MCF 10A (cell line): ENCODE data around the gene GIMAP8. TPM values are rescaled to one million over a fixed set of nuclear protein-coding genes. Genes with fewer than 3 reads are reported as not detected.
"Not testable (repeated sequence)": the region's sequence is repeated elsewhere in the genome, so short reads cannot be mapped to it uniquely, and the experiment has no call there.

Experiments
- BruUV-seq: library from RNA; stranded (reverse); fragments of 400-500 nt; replicated peaks from 2 replicates; lab custom pipeline; 2021; lab: Mats Ljungman, UMichigan
- CTCF ChIA-PET: fragments of 300-600 bp; sonication (Branson Sonifier 250); formaldehyde crosslinking; extraction: SDS; loops from one replicate; lab custom pipeline; 2021; ENCODE audit warnings: antibody characterized with exemption, inconsistent platforms; lab: Yijun Ruan, JAX
- POLR2A ChIA-PET: fragments of 300-600, 350-650 bp; sonication (Branson Sonifier 250); formaldehyde crosslinking; extraction: SDS; loops from one replicate; lab custom pipeline; 2020; ENCODE audit warnings: antibody characterized with exemption, inconsistent platforms; lab: Yijun Ruan, JAX
- DNase-seq: peaks from one replicate; pipeline ENCODE4 v3.0.0-alpha.2; 2018; ENCODE audit not compliant: unreplicated experiment
- H3K27ac Mint-ChIP-seq: one replicate; pipeline ENCODE4 v1.8.0; 2022; ENCODE audit warnings: mild to moderate bottlenecking, low read depth, mixed read lengths; ENCODE audit not compliant: unreplicated experiment
- H3K27me3 Mint-ChIP-seq: one replicate; pipeline ENCODE4 v1.8.0; 2022; ENCODE audit warnings: mixed read lengths; ENCODE audit not compliant: insufficient read depth, unreplicated experiment
- H3K36me3 Mint-ChIP-seq: one replicate; pipeline ENCODE4 v1.8.0; 2022; ENCODE audit warnings: mild to moderate bottlenecking, moderate library complexity, mixed read lengths; ENCODE audit not compliant: insufficient read depth, unreplicated experiment
- H3K4me1 Mint-ChIP-seq: one replicate; pipeline ENCODE4 v1.8.0; 2022; ENCODE audit warnings: mixed read lengths; ENCODE audit not compliant: insufficient read depth, unreplicated experiment
- H3K4me3 Mint-ChIP-seq: one replicate; pipeline ENCODE4 v1.8.0; 2022; ENCODE audit warnings: mild to moderate bottlenecking, moderate library complexity, mixed read lengths; ENCODE audit not compliant: unreplicated experiment
- H3K9me3 Mint-ChIP-seq: one replicate; pipeline ENCODE4 v1.8.0; 2022; ENCODE audit warnings: mixed read lengths; ENCODE audit not compliant: unreplicated experiment
- intact Hi-C: fragments of 100-400 bp; cut with micrococcal nuclease; formaldehyde crosslinking; loops from 2 replicates; pipeline ENCODE4 v1.14.1; 2022
- total RNA-seq: library from RNA; stranded (reverse); gene quantifications from 2 replicates; pipeline ENCODE4 v1.2.3, GENCODE V29; 2022
- TF ChIP-seq, protein P1 (sequence below): fragments of 200-600 bp; IDR thresholded peaks from one replicate; pipeline ENCODE4 v1.8.0; 2022; ENCODE audit warnings: antibody characterized with exemption, mild to moderate bottlenecking; ENCODE audit not compliant: unreplicated experiment

Gene GIMAP8
- total RNA-seq, 1 experiment from 2014 or later = not detected

DNA sequence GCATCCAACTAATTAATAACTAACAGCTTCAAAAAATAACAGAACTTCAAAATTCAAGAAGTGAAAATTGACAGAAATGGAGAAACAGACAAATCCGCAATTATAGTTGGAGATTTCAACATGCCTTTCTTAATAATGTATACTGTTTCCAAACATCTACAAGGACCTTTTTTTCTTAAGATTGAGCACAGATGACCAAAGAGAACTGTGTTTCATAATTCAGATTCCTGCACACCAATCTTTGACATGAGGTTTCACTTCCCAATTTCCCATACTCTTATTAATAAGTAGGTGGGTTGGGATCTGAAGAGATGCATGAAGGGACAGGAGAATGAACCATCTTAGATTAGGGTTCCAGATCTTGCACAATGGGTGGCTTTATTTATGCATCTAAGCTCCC is 39.4 kb downstream of the GIMAP8 start:
- intact Hi-C loops = no loop called here
- no peak overlapping the region for H3K27ac Mint-ChIP-seq
- H3K4me3 Mint-ChIP-seq = no peak overlapping the region
- TF ChIP-seq, protein P1, sequence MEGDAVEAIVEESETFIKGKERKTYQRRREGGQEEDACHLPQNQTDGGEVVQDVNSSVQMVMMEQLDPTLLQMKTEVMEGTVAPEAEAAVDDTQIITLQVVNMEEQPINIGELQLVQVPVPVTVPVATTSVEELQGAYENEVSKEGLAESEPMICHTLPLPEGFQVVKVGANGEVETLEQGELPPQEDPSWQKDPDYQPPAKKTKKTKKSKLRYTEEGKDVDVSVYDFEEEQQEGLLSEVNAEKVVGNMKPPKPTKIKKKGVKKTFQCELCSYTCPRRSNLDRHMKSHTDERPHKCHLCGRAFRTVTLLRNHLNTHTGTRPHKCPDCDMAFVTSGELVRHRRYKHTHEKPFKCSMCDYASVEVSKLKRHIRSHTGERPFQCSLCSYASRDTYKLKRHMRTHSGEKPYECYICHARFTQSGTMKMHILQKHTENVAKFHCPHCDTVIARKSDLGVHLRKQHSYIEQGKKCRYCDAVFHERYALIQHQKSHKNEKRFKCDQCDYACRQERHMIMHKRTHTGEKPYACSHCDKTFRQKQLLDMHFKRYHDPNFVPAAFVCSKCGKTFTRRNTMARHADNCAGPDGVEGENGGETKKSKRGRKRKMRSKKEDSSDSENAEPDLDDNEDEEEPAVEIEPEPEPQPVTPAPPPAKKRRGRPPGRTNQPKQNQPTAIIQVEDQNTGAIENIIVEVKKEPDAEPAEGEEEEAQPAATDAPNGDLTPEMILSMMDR = no peak
- no peak for DNase-seq
- H3K9me3 Mint-ChIP-seq = peaks cover 7% of the 10 kb centered on the region
- CTCF ChIA-PET = no interaction called here
- H3K27me3 Mint-ChIP-seq = peaks cover 13% of the 10 kb centered on the region
- H3K4me1 Mint-ChIP-seq = no peaks in the 10 kb centered on the region
- BruUV-seq = no TSS peak
- POLR2A ChIA-PET = no interaction called here
- no peaks in the 10 kb centered on the region for H3K36me3 Mint-ChIP-seq

DNA sequence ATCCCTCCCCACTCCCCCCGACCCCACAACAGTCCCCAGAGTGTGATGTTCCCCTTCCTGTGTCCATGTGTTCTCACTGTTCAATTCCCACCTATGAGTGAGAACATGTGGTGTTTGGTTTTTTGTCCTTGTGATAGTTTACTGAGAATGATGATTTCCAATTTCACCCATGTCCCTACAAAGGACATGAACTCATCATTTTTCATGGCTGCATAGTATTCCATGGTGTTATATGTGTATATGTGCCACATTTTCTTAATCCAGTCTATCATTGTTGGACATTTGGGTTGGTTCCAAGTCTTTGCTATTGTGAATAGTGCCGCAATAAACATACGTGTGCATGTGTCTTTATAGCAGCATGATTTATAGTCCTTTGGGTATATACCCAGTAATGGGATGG is 43.0 kb downstream of the GIMAP8 start:
- H3K4me3 Mint-ChIP-seq, H3K4me1 Mint-ChIP-seq, H3K36me3 Mint-ChIP-seq, DNase-seq, intact Hi-C loops, BruUV-seq, H3K27ac Mint-ChIP-seq, H3K9me3 Mint-ChIP-seq, POLR2A ChIA-PET: not testable (repeated sequence)
- peaks cover 15% of the 10 kb centered on the region for H3K27me3 Mint-ChIP-seq
- CTCF ChIA-PET = interaction anchor here (0.7 kb wide), 1 partner anchor 16 kb away, joined by 3 read pairs; no protein-coding TSS in a partner anchor

DNA sequence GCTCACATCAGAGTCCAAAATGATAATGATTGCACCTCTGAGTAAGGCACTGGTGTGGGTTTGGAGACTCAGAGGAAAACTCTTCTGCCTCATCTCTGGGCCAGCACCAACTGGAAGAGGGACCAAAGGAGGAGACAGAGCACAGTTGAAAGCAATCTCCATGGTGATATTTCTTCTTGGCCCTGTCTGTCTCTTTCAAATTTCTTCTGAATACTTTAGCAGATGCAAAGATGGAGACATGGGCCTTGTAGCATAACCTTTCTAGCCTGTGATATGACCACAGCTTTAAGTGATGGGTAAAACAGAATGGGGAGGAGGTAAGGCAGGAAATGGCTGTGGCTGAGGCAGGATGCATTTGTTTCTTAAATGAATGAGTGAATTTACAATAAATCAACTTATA is 52.1 kb downstream of the GIMAP8 start:
- no peak for DNase-seq
- Mint-ChIP-seq H3K27me3 (peaks cover 7% of the 10 kb centered on the region), H3K4me1 (no peaks in the 10 kb centered on the region), H3K4me3 (no peak overlapping the region), H3K27ac (no peak overlapping the region), H3K36me3 (no peaks in the 10 kb centered on the region), H3K9me3 (peaks cover 7% of the 10 kb centered on the region)
- CTCF ChIA-PET = no interaction called here
- BruUV-seq = no TSS peak
- intact Hi-C loops = no loop called here
- TF ChIP-seq, protein P1 = no peak
- POLR2A ChIA-PET = no interaction called here

DNA sequence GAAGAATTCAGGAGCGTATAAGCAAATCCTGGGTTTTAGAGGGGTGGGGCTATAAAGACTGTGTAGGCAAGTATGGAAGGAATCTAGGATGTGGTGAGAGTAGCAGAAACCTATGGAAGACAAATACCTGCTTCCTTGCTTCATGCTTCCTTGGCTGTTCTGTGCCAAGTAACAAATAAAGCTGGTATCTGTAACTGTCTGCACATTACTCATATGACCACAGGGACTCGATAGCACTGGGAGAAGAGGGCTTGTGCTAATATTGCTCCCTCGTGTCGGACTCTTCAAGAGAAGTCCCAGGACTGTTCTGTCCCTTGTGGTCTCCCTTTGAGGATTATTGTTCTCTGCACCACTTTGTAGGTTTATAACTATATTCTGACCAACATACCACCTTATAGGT is 52.7 kb downstream of the GIMAP8 start:
- TF ChIP-seq, protein P1 = no peak
- Mint-ChIP-seq H3K4me3 (no peak overlapping the region), H3K4me1 (no peaks in the 10 kb centered on the region), H3K36me3 (no peaks in the 10 kb centered on the region), H3K27me3 (peaks cover under 1% of the 10 kb centered on the region), H3K27ac (no peak overlapping the region), H3K9me3 (peaks cover 7% of the 10 kb centered on the region)
- ChIA-PET POLR2A (no interaction called here), CTCF (no interaction called here)
- intact Hi-C loops = no loop called here
- BruUV-seq = no TSS peak
- DNase-seq = no peak

DNA sequence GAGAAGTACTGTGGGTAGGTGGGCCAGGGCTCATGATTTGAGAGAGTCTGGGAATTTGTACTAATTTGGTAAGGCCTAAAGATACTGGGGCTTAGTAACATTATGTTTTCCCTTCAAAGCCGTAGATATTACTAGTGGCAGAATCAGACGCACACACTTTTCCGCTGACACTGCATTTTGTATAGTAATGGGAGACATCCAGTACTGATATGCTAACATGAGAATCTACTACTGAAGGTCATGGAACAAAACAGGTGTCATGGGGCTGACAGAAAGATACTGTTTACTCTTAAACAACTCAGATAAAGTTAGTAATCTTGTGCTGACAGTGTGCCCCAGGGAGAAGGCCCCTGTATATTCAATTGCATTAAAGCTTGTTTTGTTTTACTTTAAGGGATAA is 53.2 kb downstream of the GIMAP8 start:
- TF ChIP-seq, protein P1 = no peak
- ChIA-PET POLR2A (no interaction called here), CTCF (no interaction called here)
- no peak overlapping the region for H3K27ac Mint-ChIP-seq
- intact Hi-C loops = no loop called here
- H3K4me1 Mint-ChIP-seq = no peaks in the 10 kb centered on the region
- no peak overlapping the region for H3K4me3 Mint-ChIP-seq
- no peaks in the 10 kb centered on the region for H3K27me3 Mint-ChIP-seq
- peaks cover 7% of the 10 kb centered on the region for H3K9me3 Mint-ChIP-seq
- BruUV-seq = no TSS peak
- no peak for DNase-seq
- no peaks in the 10 kb centered on the region for H3K36me3 Mint-ChIP-seq
